AG04450 (cell line): ENCODE measurements around the gene BTBD9. TPM values are rescaled to one million over a fixed set of nuclear protein-coding genes. Genes with fewer than 3 reads are reported as not detected.

Experiments
- CTCF ChIA-PET: fragments of 300-600, 350-600 bp; formaldehyde crosslinking; extraction: SDS; loops from one replicate; lab custom pipeline; 2022; ENCODE audit warnings: antibody characterized with exemption, inconsistent platforms; lab: Charles Lee
- POLR2A ChIA-PET: fragments of 350-600 bp; formaldehyde crosslinking; extraction: SDS; loops from one replicate; lab custom pipeline; 2021; ENCODE audit warnings: antibody characterized with exemption, inconsistent platforms; lab: Yijun Ruan, JAX
- DNase-seq: peaks from one replicate; pipeline ENCODE4 v3.0.0-alpha.2; 2011; ENCODE audit warnings: low read depth, low spot score
- H3K27ac ChIP-seq: one replicate; pipeline ENCODE4 v1.5.1; 2012; ENCODE audit warnings: low read depth, low read length, control low read depth
- H3K27me3 ChIP-seq: one replicate; pipeline ENCODE4 v1.6.0; 2012; ENCODE audit warnings: low read length; ENCODE audit not compliant: control insufficient read depth, insufficient read depth
- H3K4me3 ChIP-seq: 2 replicates; pipeline ENCODE4 v1.5.1; 2011; ENCODE audit warnings: mild to moderate bottlenecking, low read depth, low read length, control low read depth
- H3K9me3 ChIP-seq: 2 replicates; pipeline ENCODE4 v1.5.1; 2012; ENCODE audit warnings: low read length; ENCODE audit not compliant: control insufficient read depth, insufficient read depth
- CTCF ChIP-seq: IDR thresholded peaks from 2 replicates; pipeline ENCODE4 v1.5.1; 2011; ENCODE audit warnings: low read depth, low read length, control low read depth, inconsistent platforms
- polyA plus RNA-seq: library from polyadenylated mRNA; depleted of rRNA; stranded (reverse); fragments of >200 nt; gene quantifications from 2 replicates; pipeline ENCODE4 v1.2.3, GENCODE V29; 2011

Gene BTBD9
- polyA plus RNA-seq, 1 experiment = 7.2 TPM

GRCh38 chr6:38176797-38177751 is 462.7 kb downstream of the BTBD9 start:
- H3K27me3 ChIP-seq = no peaks in the 10 kb centered on the region
- no peak overlapping the region for H3K4me3 ChIP-seq
- CTCF ChIA-PET = interaction anchor here (2.5 kb wide), 1 partner anchor 317 kb away, joined by 8 read pairs; no protein-coding TSS in a partner anchor
- H3K27ac ChIP-seq = no peak overlapping the region
- no peaks in the 10 kb centered on the region; the same call in 1 of the 2 replicates for H3K9me3 ChIP-seq
- no peak for TF ChIP-seq CTCF
- POLR2A ChIA-PET = interaction anchor here (0.6 kb wide), 1 partner anchor 205 kb away, joined by 4 read pairs; no protein-coding TSS in a partner anchor
- no peak for DNase-seq

DNA sequence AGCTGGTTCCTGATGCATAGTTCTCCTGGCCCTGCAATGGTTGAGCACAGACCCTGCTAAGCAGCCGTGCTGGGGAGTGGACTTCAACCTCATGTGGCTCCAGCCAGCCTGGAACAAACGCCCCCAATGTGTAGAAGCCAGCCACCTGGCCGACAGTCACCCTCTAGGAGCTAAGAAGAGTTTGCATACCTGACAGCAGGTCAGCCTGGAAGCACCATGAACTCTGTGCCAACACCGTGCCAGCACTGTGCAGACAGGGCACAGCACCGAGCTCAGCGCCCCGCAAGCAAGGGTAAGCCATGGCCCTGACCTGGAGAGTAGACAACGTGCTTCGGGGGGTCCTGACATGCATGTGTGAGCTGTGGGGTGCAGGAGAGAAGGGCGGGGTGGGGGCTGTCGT is 463.9 kb downstream of the BTBD9 start:
- no peak overlapping the region for H3K27ac ChIP-seq
- TF ChIP-seq CTCF = no peak
- POLR2A ChIA-PET = interaction anchor here (0.6 kb wide), 1 partner anchor 14 kb away, joined by 3 read pairs; no protein-coding TSS in a partner anchor
- CTCF ChIA-PET = interaction anchor here (2.5 kb wide), 1 partner anchor 318 kb away, joined by 8 read pairs; no protein-coding TSS in a partner anchor
- no peak for DNase-seq
- no peak overlapping the region for H3K4me3 ChIP-seq
- H3K9me3 ChIP-seq = no peaks in the 10 kb centered on the region; the same call in 1 of the 2 replicates
- H3K27me3 ChIP-seq = no peaks in the 10 kb centered on the region

- ChIA-PET CTCF (no interaction called here), POLR2A (no interaction called here)
- Histone ChIP-seq H3K27ac (no peak overlapping the region), H3K27me3 (no peaks in the 10 kb centered on the region), H3K4me3 (no peak overlapping the region), H3K9me3 (no peaks in the 10 kb centered on the region; the same call in 1 of the 2 replicates)
- no peak for TF ChIP-seq CTCF
- DNase-seq = no peak
Measured at GRCh38 chr6:38174806-38175495, 464.8 kb downstream of the BTBD9 start.

- Histone ChIP-seq H3K27me3 (no peaks in the 10 kb centered on the region), H3K27ac (no peak overlapping the region), H3K9me3 (no peaks in the 10 kb centered on the region; the same call in 1 of the 2 replicates), H3K4me3 (no peak overlapping the region)
- no peak for DNase-seq
- ChIA-PET POLR2A (no interaction called here), CTCF (no interaction called here)
- TF ChIP-seq CTCF = no peak
Measured at GRCh38 chr6:38174315-38174714, 465.4 kb downstream of the BTBD9 start.
